Trophoblast cell (in vitro differentiated cells and primary cell): ENCODE measurements around the gene PCNT.
A peak's percentile ranks its signal among the peaks of the same experiment; 100 is the strongest.

Experiments
- DNase-seq, 2 donors: peaks; one replicate each; pipeline ENCODE4 v3.0.0-alpha.2; 2016
- H2AFZ ChIP-seq: 2 replicates; pipeline ENCODE4 v1.6.1; 2013; ENCODE audit warnings: low read length, moderate library complexity, mild to moderate bottlenecking; ENCODE audit not compliant: insufficient read depth, poor library complexity
- H2AK5ac ChIP-seq: 2 replicates; pipeline ENCODE4 v1.6.1; 2013; ENCODE audit warnings: mild to moderate bottlenecking, low read length
- H2BK120ac ChIP-seq: 2 replicates; pipeline ENCODE4 v1.6.1; 2013; ENCODE audit warnings: low read length, mild to moderate bottlenecking, moderate library complexity; ENCODE audit not compliant: insufficient read depth, poor library complexity
- H2BK12ac ChIP-seq: 2 replicates; pipeline ENCODE4 v1.6.1; 2013; ENCODE audit warnings: mild to moderate bottlenecking, low read length, moderate library complexity
- H2BK5ac ChIP-seq: 2 replicates; pipeline ENCODE4 v1.6.1; 2013; ENCODE audit warnings: low read length, low read depth, moderate library complexity, mild to moderate bottlenecking; ENCODE audit not compliant: poor library complexity
- H3K14ac ChIP-seq: 2 replicates; pipeline ENCODE4 v1.6.1; 2013; ENCODE audit warnings: mild to moderate bottlenecking, low read length
- H3K18ac ChIP-seq: 2 replicates; pipeline ENCODE4 v1.6.1; 2013; ENCODE audit warnings: mild to moderate bottlenecking, low read length
- H3K23ac ChIP-seq: 2 replicates; pipeline ENCODE4 v1.6.1; 2013; ENCODE audit warnings: low read length
- H3K27ac ChIP-seq: 2 replicates; pipeline ENCODE4 v1.5.1; 2013; ENCODE audit warnings: low read depth, mild to moderate bottlenecking, inconsistent platforms, low read length, moderate library complexity
- H3K27me3 ChIP-seq: 2 replicates; pipeline ENCODE4 v1.6.1; 2013; ENCODE audit warnings: inconsistent platforms, mild to moderate bottlenecking, low read length, moderate library complexity; ENCODE audit not compliant: insufficient read depth
- H3K36me3 ChIP-seq, 2 experiments: 1 replicate in 1 of 2; 2 replicates in 1 of 2; pipeline ENCODE4 v1.6.1; 2013; ENCODE audit warnings: low read length in 2 of 2, mild to moderate bottlenecking in 2 of 2, moderate library complexity in 1 of 2; ENCODE audit not compliant: insufficient read depth in 2 of 2, control insufficient read depth in 1 of 2
- H3K4ac ChIP-seq: 2 replicates; pipeline ENCODE4 v1.6.1; 2013; ENCODE audit warnings: low read depth, mild to moderate bottlenecking, low read length, moderate library complexity
- H3K4me1 ChIP-seq, 2 experiments: 1 replicate in 1 of 2; 2 replicates in 1 of 2; pipeline ENCODE4 v1.6.1; 2013; ENCODE audit warnings: low read length in 2 of 2, mild to moderate bottlenecking in 2 of 2, moderate library complexity in 1 of 2; ENCODE audit not compliant: insufficient read depth in 2 of 2, control insufficient read depth in 1 of 2
- H3K4me2 ChIP-seq: 2 replicates; pipeline ENCODE4 v1.6.1; 2013; ENCODE audit warnings: inconsistent platforms, mild to moderate bottlenecking, low read length, moderate library complexity
- H3K4me3 ChIP-seq: 2 replicates; pipeline ENCODE4 v1.5.1; 2013; ENCODE audit warnings: mild to moderate bottlenecking, low read depth, low read length, inconsistent platforms
- H3K79me1 ChIP-seq: one replicate; pipeline ENCODE4 v1.6.1; 2013; ENCODE audit warnings: low read length
- H3K79me2 ChIP-seq: 2 replicates; pipeline ENCODE4 v1.6.1; 2013; ENCODE audit warnings: low read length, mild to moderate bottlenecking; ENCODE audit not compliant: control insufficient read depth, insufficient read depth, poor library complexity
- H3K9ac ChIP-seq: 2 replicates; pipeline ENCODE4 v1.6.1; 2013; ENCODE audit warnings: mild to moderate bottlenecking, low read length
- H3K9me3 ChIP-seq: 2 replicates; pipeline ENCODE4 v1.6.1; 2013; ENCODE audit warnings: low read depth, mild to moderate bottlenecking, control low read depth, inconsistent platforms, low read length; ENCODE audit not compliant: insufficient read depth
- H4K12ac ChIP-seq: 2 replicates; pipeline ENCODE4 v1.6.1; 2013; ENCODE audit warnings: low read depth, mild to moderate bottlenecking, low read length, moderate library complexity
- H4K8ac ChIP-seq: 2 replicates; pipeline ENCODE4 v1.6.1; 2013; ENCODE audit warnings: low read depth, mild to moderate bottlenecking, low read length, moderate library complexity
- H4K91ac ChIP-seq: one replicate; pipeline ENCODE4 v1.6.1; 2013; ENCODE audit warnings: low read depth, mild to moderate bottlenecking, low read length, moderate library complexity
- WGBS: extraction: QIAGEN DNeasy Blood & Tissue Kit; methylation state at CpG from one replicate; pipeline ENCODE4 v1.1.7; 2013; ENCODE audit warnings: missing lambda C conversion rate; ENCODE audit not compliant: insufficient read length, insufficient coverage; ENCODE audit errors: extremely low coverage; 5-methylcytosine and 5-hydroxymethylcytosine counted together

Gene PCNT

DNA sequence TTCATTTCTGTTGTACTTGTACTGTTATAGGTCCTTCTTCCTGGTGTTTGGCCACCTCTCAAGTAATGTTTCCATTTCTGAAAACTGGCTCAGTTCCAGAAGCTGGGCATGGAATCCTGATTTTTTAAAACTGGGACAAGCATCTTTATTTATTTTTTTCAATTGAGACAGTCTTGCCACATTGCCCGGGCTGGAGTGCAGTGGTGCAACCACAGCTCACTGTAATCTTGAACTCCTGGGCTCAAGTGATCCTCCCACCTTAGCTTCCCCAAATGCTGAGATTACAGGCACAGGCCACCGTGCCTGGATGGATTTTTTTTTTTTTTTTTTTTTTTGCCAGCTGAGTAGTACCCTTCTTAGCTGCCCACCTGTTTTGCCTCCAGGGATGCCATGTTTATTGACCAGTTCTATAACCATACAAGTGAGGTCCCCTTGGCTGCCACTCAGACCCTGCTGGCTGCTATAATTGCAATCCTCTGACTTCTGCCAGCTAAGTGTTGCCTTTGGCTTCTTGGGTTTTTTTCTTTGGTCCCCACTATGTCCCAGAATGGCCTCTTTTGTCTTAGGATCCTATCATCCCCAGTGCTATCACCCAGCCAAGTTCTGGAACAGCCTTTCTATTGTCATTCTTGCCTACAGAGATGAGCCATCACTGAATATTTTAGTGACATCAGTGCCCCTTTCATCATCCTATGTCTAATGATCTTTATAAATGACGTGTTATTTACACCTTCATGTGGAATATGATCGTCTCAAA is 130.9 kb downstream of the PCNT start:
- Histone ChIP-seq H3K9me3 (peaks cover 3% of the 10 kb centered on the region), H4K91ac (no peak overlapping the region), H3K4me3 (no peak overlapping the region), H3K4ac (no peak overlapping the region), H3K4me1 (peaks cover 8 to 9% of the 10 kb centered on the region in 2 experiments), H3K9ac (no peak overlapping the region), H3K14ac (no peak overlapping the region), H4K12ac (no peak overlapping the region), H3K23ac (no peak overlapping the region), H3K27ac (no peak overlapping the region), H2BK120ac (no peak overlapping the region), H3K79me2 (peaks cover 14% of the 10 kb centered on the region), H2BK5ac (no peak overlapping the region), H2AFZ (no peak overlapping the region), H2AK5ac (no peak overlapping the region), H2BK12ac (no peak overlapping the region), H3K79me1 (peaks cover 11% of the 10 kb centered on the region), H4K8ac (no peak overlapping the region), H3K4me2 (no peak overlapping the region), H3K27me3 (no peaks in the 10 kb centered on the region), H3K18ac (no peak overlapping the region), H3K36me3 (peaks cover 0 to 2% of the 10 kb centered on the region in 2 experiments)
- WGBS: no CpG with 5 or more reads among the region's 4 CpGs
- DNase-seq: no peak

DNA sequence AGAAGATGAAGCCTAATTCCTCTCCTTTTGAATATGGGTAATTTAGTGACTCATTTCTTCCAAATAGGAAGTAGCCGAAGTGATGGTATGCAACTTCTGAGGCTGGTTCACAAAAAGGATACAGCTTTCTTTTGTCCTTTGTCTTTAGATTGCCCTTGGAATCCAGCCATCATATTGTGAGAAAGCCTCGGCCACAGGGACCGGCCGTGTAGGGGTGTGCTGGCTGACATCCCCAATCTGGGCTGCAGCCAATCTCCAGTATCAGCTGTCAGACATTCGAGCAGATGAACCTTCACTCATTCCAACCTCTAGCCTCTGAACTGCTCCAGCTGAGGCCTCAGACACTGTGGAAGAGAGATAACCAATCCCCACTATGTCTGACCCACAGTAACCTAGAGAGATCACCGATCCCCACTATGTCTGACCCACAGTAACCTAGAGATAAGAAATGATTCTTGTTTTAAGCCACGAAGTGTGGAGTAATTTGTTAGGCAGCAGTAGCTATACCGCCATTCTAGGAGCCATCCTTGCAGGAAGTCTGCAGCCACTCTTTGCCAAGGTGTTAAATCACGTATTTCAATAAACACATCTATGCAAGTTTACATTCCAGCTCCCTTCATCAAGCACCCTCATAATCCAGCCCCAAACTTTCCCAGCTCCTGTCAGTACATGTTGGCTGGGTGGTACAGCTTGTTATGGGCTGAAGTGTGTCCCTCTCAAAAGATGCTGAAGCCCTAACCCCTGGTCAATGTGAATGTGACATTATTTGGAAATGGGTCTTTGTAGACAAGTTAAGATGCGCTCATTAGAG is 131.8 kb downstream of the PCNT start:
- no peak overlapping the region for H2AFZ ChIP-seq
- H3K9ac ChIP-seq: no peak overlapping the region
- no peak overlapping the region for H2BK120ac ChIP-seq
- no peak overlapping the region for H2BK5ac ChIP-seq
- H3K23ac ChIP-seq: no peak overlapping the region
- no peak overlapping the region for H3K14ac ChIP-seq
- no peak overlapping the region for H3K4ac ChIP-seq
- no peak overlapping the region for H3K4me3 ChIP-seq
- H3K9me3 ChIP-seq: no peaks in the 10 kb centered on the region
- H3K36me3 ChIP-seq: peaks cover 0 to 2% of the 10 kb centered on the region in 2 experiments
- H3K18ac ChIP-seq: no peak overlapping the region
- H3K4me2 ChIP-seq: no peak overlapping the region
- peaks cover 11% of the 10 kb centered on the region for H3K79me1 ChIP-seq
- H3K27ac ChIP-seq: no peak overlapping the region
- H3K79me2 ChIP-seq: peaks cover 14% of the 10 kb centered on the region
- no peak overlapping the region for H2BK12ac ChIP-seq
- DNase-seq: no peak
- no peak overlapping the region for H2AK5ac ChIP-seq
- no peak overlapping the region for H4K91ac ChIP-seq
- H3K4me1 ChIP-seq: peaks cover 9 to 10% of the 10 kb centered on the region in 2 experiments
- no peak overlapping the region for H4K12ac ChIP-seq
- H3K27me3 ChIP-seq: no peaks in the 10 kb centered on the region
- H4K8ac ChIP-seq: no peak overlapping the region
- no CpG with 5 or more reads among the region's 10 CpGs for WGBS

DNA sequence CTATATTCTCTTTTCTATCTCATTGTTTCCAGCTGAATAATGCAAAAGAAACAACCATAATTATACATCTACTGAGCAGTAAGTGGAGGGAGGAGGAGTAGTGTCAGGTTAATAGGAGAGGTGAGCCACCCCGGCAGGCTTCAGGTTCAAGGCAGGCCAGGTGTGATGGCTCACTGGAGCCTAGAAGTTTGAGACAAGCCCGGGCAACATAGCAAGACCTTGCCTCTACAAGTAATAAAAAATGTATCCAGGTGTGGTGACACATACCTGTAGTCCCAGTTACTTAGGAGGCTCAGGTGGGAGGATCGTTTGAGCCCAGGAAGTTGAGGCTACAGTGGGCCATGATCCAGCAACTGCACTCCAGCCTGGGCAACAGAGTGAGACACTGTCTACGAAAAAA is 132.8 kb downstream of the PCNT start:
- H3K79me1 ChIP-seq: peaks cover 11% of the 10 kb centered on the region

DNA sequence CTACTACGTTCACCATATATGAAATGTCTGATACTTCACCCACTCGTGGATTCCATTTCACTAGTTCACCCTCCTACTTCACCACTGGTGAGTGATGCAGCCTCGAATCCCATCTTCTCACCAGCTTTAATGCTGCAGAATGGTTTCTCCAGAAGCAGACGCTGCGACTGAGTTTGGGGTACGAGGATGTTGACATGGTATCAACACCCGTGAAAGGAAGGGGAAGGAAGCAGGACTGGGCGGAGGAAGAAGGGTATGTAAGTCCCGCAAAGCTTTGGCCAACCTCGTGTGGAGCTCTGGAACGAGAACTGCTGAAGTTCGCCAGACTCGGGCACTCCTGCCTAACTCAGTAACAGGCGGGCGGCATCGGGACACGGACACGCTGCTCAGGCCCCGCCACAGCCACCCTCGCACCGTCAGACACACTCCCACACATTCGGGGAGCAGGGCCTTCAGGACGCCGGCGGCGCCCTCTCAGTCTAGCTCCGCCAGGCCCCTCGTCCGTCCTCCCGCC is 133.9 kb downstream of the PCNT start:
- no CpG with 5 or more reads among the region's 30 CpGs for WGBS
- Histone ChIP-seq H2AFZ (peak overlapping the region; percentile 74), H4K91ac (peak overlapping the region; percentile 93), H3K79me2 (peaks cover 14% of the 10 kb centered on the region), H3K23ac (no peak overlapping the region), H2BK5ac (peak overlapping the region; percentile 84), H3K27ac (peak overlapping the region; percentile 79), H2BK12ac (peak overlapping the region; percentile 15), H3K4me1 (peaks cover 9 to 10% of the 10 kb centered on the region in 2 experiments), H3K4me2 (peak overlapping the region; percentile 78), H3K9ac (peak overlapping the region; percentile 91), H3K36me3 (peaks cover 0 to 2% of the 10 kb centered on the region in 2 experiments), H3K79me1 (peaks cover 11% of the 10 kb centered on the region), H3K27me3 (no peaks in the 10 kb centered on the region), H4K8ac (peak overlapping the region; percentile 88), H3K18ac (peak overlapping the region; percentile 87), H4K12ac (peak overlapping the region; percentile 89), H3K4me3 (peak overlapping the region; percentile 85), H3K4ac (peak overlapping the region; percentile 76), H3K14ac (peak overlapping the region; percentile 90), H2BK120ac (peak overlapping the region; percentile 84), H2AK5ac (peak overlapping the region; percentile 40), H3K9me3 (no peaks in the 10 kb centered on the region)
- DNase-seq: peak in 1 of 2 donors; percentile 39

More for the DNA sequence above, 132.8 kb downstream of the PCNT start:
- Histone ChIP-seq H3K36me3 (peaks cover 0 to 2% of the 10 kb centered on the region in 2 experiments), H3K27me3 (no peaks in the 10 kb centered on the region), H3K9ac (no peak overlapping the region), H3K27ac (no peak overlapping the region), H3K18ac (no peak overlapping the region), H4K91ac (no peak overlapping the region), H2AFZ (no peak overlapping the region), H2BK5ac (no peak overlapping the region), H3K4ac (no peak overlapping the region), H3K23ac (no peak overlapping the region), H3K4me1 (peaks cover 9 to 10% of the 10 kb centered on the region in 2 experiments), H3K4me2 (no peak overlapping the region), H3K9me3 (no peaks in the 10 kb centered on the region), H3K4me3 (no peak overlapping the region), H3K14ac (no peak overlapping the region), H2BK12ac (no peak overlapping the region), H4K8ac (no peak overlapping the region), H2BK120ac (no peak overlapping the region), H2AK5ac (no peak overlapping the region), H3K79me2 (peaks cover 14% of the 10 kb centered on the region), H4K12ac (no peak overlapping the region)
- DNase-seq: no peak
- WGBS: no CpG with 5 or more reads among the region's 4 CpGs
